Testis (tissue), 3 donors: ENCODE results near the gene PDE6G. TPM values are rescaled to one million over a fixed set of nuclear protein-coding genes. Genes with fewer than 3 reads are reported as not detected.
A peak's percentile ranks its signal among the peaks of the same experiment; 100 is the strongest.

Source experiments
- DNase-seq: peaks from one replicate; pipeline ENCODE4 v3.0.0-alpha.2; 2019
- H3K27ac ChIP-seq, 2 donors: fragments of 200-600 bp; sonication (generic); one replicate each; pipeline ENCODE4 v1.5.1; 2019
- H3K27me3 ChIP-seq: fragments of 200-600 bp; sonication (generic); one replicate; pipeline ENCODE4 v1.5.1; 2019
- H3K36me3 ChIP-seq: fragments of 200-600 bp; sonication (generic); one replicate; pipeline ENCODE4 v1.5.1; 2017; ENCODE audit warnings: low read depth; ENCODE audit errors: missing control alignments
- H3K4me1 ChIP-seq: fragments of 200-600 bp; sonication (generic); one replicate; pipeline ENCODE4 v1.5.1; 2019
- H3K4me3 ChIP-seq, 2 donors: fragments of 200-600 bp; sonication (generic); one replicate each; pipeline ENCODE4 v1.5.1; 2017 to 2019
- H3K9me3 ChIP-seq: fragments of 200-600 bp; sonication (generic); one replicate; pipeline ENCODE4 v1.5.1; 2017
- POLR2A ChIP-seq: fragments of 450-650 bp; IDR thresholded peaks from one replicate; pipeline ENCODE4 v1.6.1; 2017; ENCODE audit warnings: antibody characterized with exemption, mild to moderate bottlenecking, moderate library complexity
- WGBS, 2 donors: methylation state at CpG; one replicate each; pipeline ENCODE4 v1.1.5; 2018; 5-methylcytosine and 5-hydroxymethylcytosine counted together
- intact Hi-C: fragments of 100-400 bp; cut with DNase I; formaldehyde crosslinking; loops from one replicate; pipeline ENCODE4 v1.15.1; 2023; ENCODE audit warnings: low total_unique reads
- polyA plus RNA-seq: library from polyadenylated mRNA; stranded (reverse); fragments of 350-450 nt; fragmentation: Illumina TruSeq; extraction: RNeasy Lipid Tissue Mini Kit (QIAGEN cat#74804); gene quantifications from one replicate; pipeline ENCODE4 v1.2.3, GENCODE V29; 2014; ENCODE audit warnings: low read depth, low replicate concordance; ENCODE audit not compliant: insufficient read depth
- total RNA-seq, 2 donors: library from RNA; depleted of rRNA; stranded (reverse); fragments of >200 nt; gene quantifications; one replicate each; pipeline ENCODE4 v1.2.3, GENCODE V29; 2016
- TF ChIP-seq, protein P1 (sequence below), 3 experiments: fragments of 450-650 bp in 2 of 3; fragments of 200-600 bp in 1 of 3; sonication (generic) in 1 of 3; IDR thresholded peaks; one replicate each; pipeline ENCODE4 v1.5.1; 2016 to 2019; ENCODE audit warnings: antibody characterized with exemption in 3 of 3, mild to moderate bottlenecking in 2 of 3, moderate library complexity in 1 of 3

Gene PDE6G
- total and polyA plus RNA-seq, 3 donors from 2014 or later = 0.56 to 4.9 (median 1.0) TPM

DNA sequence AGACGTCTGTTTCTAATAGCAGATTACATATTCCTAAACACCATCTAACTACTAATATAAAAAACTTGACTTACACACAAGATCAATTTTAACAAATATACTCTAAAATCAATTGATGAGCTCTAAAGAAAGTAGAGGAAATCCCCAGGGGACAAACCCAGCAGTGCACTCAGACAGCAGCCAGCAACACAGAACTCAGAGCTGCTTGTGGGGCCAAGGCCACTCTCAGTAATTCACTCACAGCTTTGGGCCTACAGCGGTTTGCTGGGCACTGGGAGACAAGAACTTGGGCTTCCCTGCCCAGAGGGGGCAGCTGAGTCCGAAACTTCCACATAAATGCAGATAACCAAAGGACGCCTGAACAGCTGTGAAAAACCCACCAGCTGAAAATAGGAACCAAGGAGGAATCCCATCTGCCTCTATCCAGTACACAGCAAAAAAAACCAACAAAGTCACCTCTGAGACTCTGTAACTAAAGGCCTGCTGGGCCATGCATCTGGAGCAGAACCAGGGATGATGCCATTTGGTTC lies 40.9 kb downstream of the PDE6G start:
- TF ChIP-seq POLR2A = no peak
- TF ChIP-seq, protein P1, sequence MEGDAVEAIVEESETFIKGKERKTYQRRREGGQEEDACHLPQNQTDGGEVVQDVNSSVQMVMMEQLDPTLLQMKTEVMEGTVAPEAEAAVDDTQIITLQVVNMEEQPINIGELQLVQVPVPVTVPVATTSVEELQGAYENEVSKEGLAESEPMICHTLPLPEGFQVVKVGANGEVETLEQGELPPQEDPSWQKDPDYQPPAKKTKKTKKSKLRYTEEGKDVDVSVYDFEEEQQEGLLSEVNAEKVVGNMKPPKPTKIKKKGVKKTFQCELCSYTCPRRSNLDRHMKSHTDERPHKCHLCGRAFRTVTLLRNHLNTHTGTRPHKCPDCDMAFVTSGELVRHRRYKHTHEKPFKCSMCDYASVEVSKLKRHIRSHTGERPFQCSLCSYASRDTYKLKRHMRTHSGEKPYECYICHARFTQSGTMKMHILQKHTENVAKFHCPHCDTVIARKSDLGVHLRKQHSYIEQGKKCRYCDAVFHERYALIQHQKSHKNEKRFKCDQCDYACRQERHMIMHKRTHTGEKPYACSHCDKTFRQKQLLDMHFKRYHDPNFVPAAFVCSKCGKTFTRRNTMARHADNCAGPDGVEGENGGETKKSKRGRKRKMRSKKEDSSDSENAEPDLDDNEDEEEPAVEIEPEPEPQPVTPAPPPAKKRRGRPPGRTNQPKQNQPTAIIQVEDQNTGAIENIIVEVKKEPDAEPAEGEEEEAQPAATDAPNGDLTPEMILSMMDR (IDR thresholded peaks at IDR 0.05) = no peak
- 41 to 51% methylated on average over 4 of the region's 4 CpGs for WGBS, 2 donors
- H3K4me1 ChIP-seq = peaks cover 16% of the 10 kb centered on the region
- H3K4me3 ChIP-seq = no peak overlapping the region
- intact Hi-C loops = no loop called here
- no peaks in the 10 kb centered on the region for H3K27me3 ChIP-seq
- H3K27ac ChIP-seq = no peak overlapping the region
- no peak for DNase-seq
- H3K9me3 ChIP-seq = no peaks in the 10 kb centered on the region
- no peaks in the 10 kb centered on the region for H3K36me3 ChIP-seq

GRCh38 chr17:81612172-81612970 lies 44.0 kb downstream of the PDE6G start:
- H3K4me1 ChIP-seq = peaks cover 24% of the 10 kb centered on the region
- H3K4me3 ChIP-seq = no peak overlapping the region
- H3K36me3 ChIP-seq = no peaks in the 10 kb centered on the region
- no peak for TF ChIP-seq POLR2A
- TF ChIP-seq, protein P1 (IDR thresholded peaks at IDR 0.05) = no peak
- H3K27me3 ChIP-seq = no peaks in the 10 kb centered on the region
- no peak overlapping the region for H3K27ac ChIP-seq
- intact Hi-C loops = no loop called here
- WGBS, 2 donors = 80 to 88% methylated on average over 16 of the region's 16 CpGs
- no peaks in the 10 kb centered on the region for H3K9me3 ChIP-seq
- DNase-seq = no peak

DNA sequence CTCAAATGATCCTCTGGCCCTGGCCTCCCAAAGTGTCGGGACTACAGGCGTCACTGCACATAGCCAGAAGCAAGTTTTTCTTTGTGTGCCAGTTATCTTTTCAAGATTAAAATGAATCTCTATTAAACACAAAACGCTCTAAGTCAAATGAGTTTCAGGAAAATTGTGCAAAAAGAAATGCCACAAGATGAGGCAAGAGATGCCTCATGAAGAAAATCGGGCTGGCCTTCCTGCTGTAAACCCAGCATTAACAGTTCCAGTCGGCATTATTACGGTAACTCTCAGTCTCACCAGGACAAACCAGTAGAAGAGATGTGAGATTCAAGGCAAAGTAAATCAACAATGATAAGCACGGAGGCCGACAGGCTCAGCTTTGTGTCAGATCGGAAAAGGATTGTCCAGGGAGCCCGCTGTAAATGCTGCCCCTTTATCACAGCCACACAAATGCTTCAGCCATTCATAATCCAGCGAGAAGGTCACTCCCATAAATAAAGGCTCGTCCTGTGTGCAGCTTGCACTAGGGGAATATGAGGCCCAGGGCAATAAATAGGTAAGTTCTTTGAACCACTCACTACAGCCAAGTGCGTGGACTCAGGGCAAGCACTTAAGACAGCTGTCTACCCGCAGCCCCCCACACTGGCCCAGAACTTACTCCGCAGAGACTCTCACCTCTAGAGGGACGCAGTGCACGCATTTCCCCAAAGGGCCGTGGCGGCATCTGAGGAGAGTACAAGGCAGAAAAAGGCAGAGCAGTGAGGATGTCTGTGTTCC lies 46.6 kb downstream of the PDE6G start:
- Histone ChIP-seq H3K36me3 (no peaks in the 10 kb centered on the region), H3K27me3 (no peaks in the 10 kb centered on the region), H3K4me1 (peaks cover 14% of the 10 kb centered on the region), H3K4me3 (no peak overlapping the region), H3K9me3 (no peaks in the 10 kb centered on the region), H3K27ac (no peak overlapping the region)
- intact Hi-C loops = no loop called here
- DNase-seq = no peak
- WGBS, 2 donors = 65 to 78% methylated on average over 19 of the region's 19 CpGs
- TF ChIP-seq, protein P1 (IDR thresholded peaks at IDR 0.05) = no peak
- TF ChIP-seq POLR2A = no peak

DNA sequence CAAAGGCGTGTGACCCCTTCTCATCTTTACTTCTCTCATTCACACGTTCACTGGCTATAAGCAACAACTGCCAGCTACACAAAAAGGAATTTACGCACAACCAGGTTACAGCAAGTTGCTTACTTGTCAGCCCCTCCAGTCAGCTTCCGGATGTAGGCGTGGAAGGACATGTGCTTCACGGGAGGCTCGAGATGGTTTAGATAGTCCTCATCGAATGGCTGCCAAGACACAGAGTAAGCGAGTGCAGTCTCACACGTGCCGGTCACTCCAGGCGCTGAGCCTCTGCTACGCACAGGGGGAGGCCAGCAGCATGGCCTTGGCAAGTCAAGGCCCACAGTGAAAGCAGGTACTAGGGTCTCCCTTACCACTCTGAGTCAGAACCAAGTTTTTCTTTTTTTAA lies 47.7 kb downstream of the PDE6G start:
- Histone ChIP-seq H3K27ac (no peak overlapping the region), H3K4me3 (no peak overlapping the region), H3K9me3 (no peaks in the 10 kb centered on the region), H3K4me1 (peaks cover 8% of the 10 kb centered on the region), H3K27me3 (no peaks in the 10 kb centered on the region), H3K36me3 (no peaks in the 10 kb centered on the region)
- peak; percentile 32 for DNase-seq
- intact Hi-C loops = no loop called here
- WGBS, 2 donors = 76 to 85% methylated on average over 13 of the region's 13 CpGs
- no peak for TF ChIP-seq POLR2A
- TF ChIP-seq, protein P1 (IDR thresholded peaks at IDR 0.05) = no peak
